OCI-LY7 (cell line): Measurements from ENCODE around the gene URGCP. TPM values are rescaled to one million over a fixed set of nuclear protein-coding genes. Genes with fewer than 3 reads are reported as not detected.
"Not testable (repeated sequence)": the region's sequence is repeated elsewhere in the genome, so short reads cannot be mapped to it uniquely, and the experiment has no call there.

Source experiments
- BruUV-seq: library from RNA; stranded (reverse); fragments of 400-500 nt; replicated peaks from 2 replicates; lab custom pipeline; 2021; lab: Mats Ljungman, UMichigan
- CTCF ChIA-PET: fragments of 300-600 bp; sonication (Branson Sonifier 250); formaldehyde crosslinking; loops from one replicate; lab custom pipeline; 2022; ENCODE audit warnings: antibody characterized with exemption; ENCODE audit not compliant: unreplicated experiment; lab: Charles Lee
- POLR2A ChIA-PET: fragments of 300-600 bp; sonication (Branson Sonifier 250); formaldehyde crosslinking; loops from one replicate; lab custom pipeline; 2022; ENCODE audit warnings: antibody characterized with exemption; lab: Charles Lee
- DNase-seq: peaks from one replicate; pipeline ENCODE4 v3.0.0-alpha.2; 2015; ENCODE audit warnings: low spot score
- H2AFZ ChIP-seq: fragments of 200-600 bp; sonication (generic), shearing (Covaris generic); 2 replicates; pipeline ENCODE4 v1.6.1; 2014; ENCODE audit warnings: mild to moderate bottlenecking, antibody characterized with exemption, low read length, moderate library complexity
- H3K27ac ChIP-seq: fragments of 200-600 bp; sonication (generic); 2 replicates; pipeline ENCODE4 v1.5.1; 2014; ENCODE audit warnings: mixed run types, low read depth, mild to moderate bottlenecking, moderate library complexity, low read length, inconsistent platforms; ENCODE audit not compliant: poor library complexity, severe bottlenecking
- H3K36me3 ChIP-seq: fragments of 200-600 bp; sonication (generic); 2 replicates; pipeline ENCODE4 v1.6.1; 2014; ENCODE audit warnings: mild to moderate bottlenecking, antibody characterized with exemption, low read length, moderate library complexity, mixed read lengths; ENCODE audit not compliant: insufficient read depth
- H3K4me1 ChIP-seq: fragments of 200-600 bp; sonication (generic); 2 replicates; pipeline ENCODE4 v1.5.1; 2014; ENCODE audit warnings: mild to moderate bottlenecking, low read length; ENCODE audit not compliant: insufficient read depth, poor library complexity, severe bottlenecking
- H3K4me2 ChIP-seq: fragments of 200-600 bp; sonication (generic); 2 replicates; pipeline ENCODE4 v1.6.1; 2014; ENCODE audit warnings: mild to moderate bottlenecking, low read length
- H3K4me3 ChIP-seq: fragments of 200-600 bp; sonication (generic); 2 replicates; pipeline ENCODE4 v1.5.1; 2014; ENCODE audit warnings: mild to moderate bottlenecking, low read depth, low read length; ENCODE audit not compliant: poor library complexity, severe bottlenecking
- H3K79me2 ChIP-seq: fragments of 200-600 bp; sonication (generic); 2 replicates; pipeline ENCODE4 v1.6.1; 2016; ENCODE audit warnings: low read depth, mild to moderate bottlenecking, low read length, moderate library complexity, mixed read lengths; ENCODE audit not compliant: insufficient read depth
- H3K9me2 ChIP-seq: fragments of 200-600 bp; sonication (generic); 2 replicates; pipeline ENCODE4 v1.6.1; 2016; ENCODE audit warnings: mild to moderate bottlenecking, low read length, mixed read lengths; ENCODE audit not compliant: insufficient read depth
- H3K9me3 ChIP-seq: fragments of 200-600 bp; sonication (generic); 2 replicates; pipeline ENCODE4 v1.6.1; 2014; ENCODE audit warnings: mild to moderate bottlenecking, mixed run types, low read length, mixed read lengths
- H4K20me1 ChIP-seq: fragments of 200-600 bp; sonication (generic); 2 replicates; pipeline ENCODE4 v1.6.1; 2014; ENCODE audit warnings: mild to moderate bottlenecking, antibody characterized with exemption, low read length, moderate library complexity, mixed read lengths; ENCODE audit not compliant: insufficient read depth
- EZH2phosphoT487 ChIP-seq: fragments of 200-600 bp; sonication (generic); IDR thresholded peaks from 2 replicates; pipeline ENCODE4 v1.6.1; 2018; ENCODE audit warnings: low read depth, borderline replicate concordance, mild to moderate bottlenecking, mixed run types, antibody characterized with exemption, low read length, moderate library complexity, mixed read lengths
- intact Hi-C: fragments of 100-400 bp; cut with micrococcal nuclease; formaldehyde crosslinking; loops from one replicate; pipeline ENCODE4 v1.10.0; 2022; ENCODE audit not compliant: unreplicated experiment
- small RNA-seq: library from RNA; depleted of rRNA; stranded (forward); fragments of <200 nt; gene quantifications from one replicate; pipeline ENCODE3, GENCODE V24; 2014
- total RNA-seq, 2 experiments: library from RNA; depleted of rRNA in 1 of 2; stranded (reverse); fragments of >200 nt in 1 of 2; shearing (Covaris generic) in 1 of 2; gene quantifications; 2 replicates each; pipeline ENCODE4 v1.2.3, GENCODE V29; 2014 to 2022
- TF ChIP-seq, protein P1 (sequence below): fragments of 200-600 bp; sonication (generic); conservative IDR thresholded peaks from 2 replicates; pipeline ENCODE4 v1.5.1; 2014; ENCODE audit warnings: mild to moderate bottlenecking, antibody characterized with exemption, low read length, moderate library complexity, mixed read lengths

Gene URGCP
- total RNA-seq, 2 experiments from 2014 or later = 4.7 to 6.8 TPM

DNA sequence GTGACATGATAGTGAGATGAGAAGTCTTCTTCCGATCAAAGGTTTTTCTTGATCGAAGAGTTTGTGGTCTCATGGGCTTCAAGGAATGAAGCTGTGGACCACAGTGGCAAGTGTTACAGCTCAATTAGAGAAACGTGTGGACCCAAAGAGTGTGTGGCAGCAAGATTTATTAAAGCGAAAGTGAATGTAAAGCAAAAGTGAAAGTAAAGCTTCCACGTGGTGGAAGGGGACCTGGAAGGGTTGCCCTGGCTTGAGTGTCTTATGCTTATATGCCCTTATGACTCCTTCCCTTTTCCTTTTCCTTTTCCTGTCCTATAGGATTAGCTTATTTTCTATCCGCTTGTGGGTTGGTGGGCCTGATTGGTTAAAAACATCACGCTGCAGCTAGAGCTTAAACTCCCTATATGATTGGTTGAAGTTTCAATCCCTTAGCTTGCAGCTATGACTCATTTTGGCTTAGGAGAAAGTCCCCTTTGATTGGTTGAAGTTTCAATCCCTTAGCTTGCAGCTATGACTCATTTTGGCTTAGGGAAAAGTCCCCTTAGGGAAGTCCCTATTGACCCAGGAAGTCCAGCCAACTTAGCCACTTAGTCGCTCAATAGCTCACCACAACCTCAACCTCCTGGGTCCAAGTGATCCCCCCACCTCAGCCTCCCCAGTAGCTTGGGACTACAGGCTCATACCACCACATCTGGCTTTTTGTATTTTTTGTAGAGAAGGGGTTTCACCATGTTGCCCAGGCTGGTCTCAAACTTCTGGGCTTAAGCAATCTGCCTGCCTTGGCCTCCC, 71.7 kb downstream of the URGCP start:
- Histone ChIP-seq H3K4me2 (peak overlapping the region; percentile 75), H3K9me3 (peaks cover 11% of the 10 kb centered on the region; the same call in 1 of the 2 replicates), H2AFZ (peak overlapping the region; percentile 97), H3K4me3 (peak overlapping the region; percentile 54), H3K79me2 (no peaks in the 10 kb centered on the region), H3K9me2 (no peaks in the 10 kb centered on the region), H4K20me1 (no peaks in the 10 kb centered on the region), H3K27ac (no peak overlapping the region), H3K36me3 (no peaks in the 10 kb centered on the region), H3K4me1 (peaks cover 10% of the 10 kb centered on the region)
- TF ChIP-seq EZH2phosphoT487 = no peak
- TF ChIP-seq, protein P1, sequence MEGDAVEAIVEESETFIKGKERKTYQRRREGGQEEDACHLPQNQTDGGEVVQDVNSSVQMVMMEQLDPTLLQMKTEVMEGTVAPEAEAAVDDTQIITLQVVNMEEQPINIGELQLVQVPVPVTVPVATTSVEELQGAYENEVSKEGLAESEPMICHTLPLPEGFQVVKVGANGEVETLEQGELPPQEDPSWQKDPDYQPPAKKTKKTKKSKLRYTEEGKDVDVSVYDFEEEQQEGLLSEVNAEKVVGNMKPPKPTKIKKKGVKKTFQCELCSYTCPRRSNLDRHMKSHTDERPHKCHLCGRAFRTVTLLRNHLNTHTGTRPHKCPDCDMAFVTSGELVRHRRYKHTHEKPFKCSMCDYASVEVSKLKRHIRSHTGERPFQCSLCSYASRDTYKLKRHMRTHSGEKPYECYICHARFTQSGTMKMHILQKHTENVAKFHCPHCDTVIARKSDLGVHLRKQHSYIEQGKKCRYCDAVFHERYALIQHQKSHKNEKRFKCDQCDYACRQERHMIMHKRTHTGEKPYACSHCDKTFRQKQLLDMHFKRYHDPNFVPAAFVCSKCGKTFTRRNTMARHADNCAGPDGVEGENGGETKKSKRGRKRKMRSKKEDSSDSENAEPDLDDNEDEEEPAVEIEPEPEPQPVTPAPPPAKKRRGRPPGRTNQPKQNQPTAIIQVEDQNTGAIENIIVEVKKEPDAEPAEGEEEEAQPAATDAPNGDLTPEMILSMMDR = no peak
- ChIA-PET CTCF (interaction anchor here (0.6 to 1.3 kb wide), 3 partner anchors 252 to 534 kb away, joined by 3 to 5 read pairs (median 3); partner anchors contain the start of gene STK17A), POLR2A (interaction anchor here (0.6 to 1.1 kb wide), 3 partner anchors 204 to 884 kb away, joined by 3 read pairs; partner anchors contain the start of gene STK17A)
- no TSS peak for BruUV-seq
- DNase-seq = peak; percentile 53
- intact Hi-C loops = loop anchor here (5.0 to 10.0 kb wide), 2 partner anchors 107 to 380 kb away; partner anchors contain the start of gene COA1

DNA sequence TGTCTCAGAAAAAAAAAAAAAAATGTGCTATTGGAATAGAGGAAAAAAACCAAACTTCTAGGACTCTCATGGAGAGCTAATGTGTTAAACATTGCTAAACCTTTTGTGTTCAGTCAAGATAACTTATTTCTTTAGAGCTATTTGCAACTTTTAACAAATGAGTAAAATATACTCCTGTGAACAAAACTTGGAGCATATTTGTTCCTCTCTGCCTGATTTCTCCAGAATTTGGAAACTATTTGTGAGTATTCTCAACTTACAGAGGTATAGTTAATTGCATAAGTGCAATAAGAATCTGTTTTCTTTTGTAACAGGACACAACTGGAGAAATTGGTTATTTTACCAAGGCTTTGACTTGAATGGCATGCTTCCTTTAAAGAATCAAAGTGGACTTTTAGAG, 75.5 kb downstream of the URGCP start:
- CTCF ChIA-PET = not testable (repeated sequence)
- intact Hi-C loops = loop anchor here (10.0 kb wide), 1 partner anchor 376 kb away; no protein-coding TSS in a partner anchor

More for the DNA sequence above, 75.5 kb downstream of the URGCP start:
- not testable (repeated sequence) for BruUV-seq, H3K79me2 ChIP-seq, H2AFZ ChIP-seq, H3K4me1 ChIP-seq, H3K4me2 ChIP-seq, H3K9me2 ChIP-seq, H4K20me1 ChIP-seq, H3K36me3 ChIP-seq, H3K4me3 ChIP-seq, H3K27ac ChIP-seq
- POLR2A ChIA-PET = interaction anchor here (0.6 to 1.4 kb wide), 4 partner anchors 19 to 877 kb away, joined by 3 to 4 read pairs (median 4); no protein-coding TSS in a partner anchor
- peaks cover 11% of the 10 kb centered on the region; the same call in 1 of the 2 replicates for H3K9me3 ChIP-seq
- DNase-seq = peak; percentile 6

Small RNA genes lying within 50 kb of the gene (small RNA-seq; reads per million reads assigned to genes)
- not detected for gene MRPS24

Other genes with a start within 250 kb of the URGCP start
- 96.0 and 96.9 TPM in 2 replicates for gene COA1, start 177.1 kb downstream of the URGCP start, total RNA-seq (2014; rRNA removed; shearing (Covaris generic))
- gene COA1, start 177.1 kb downstream of the URGCP start, total RNA-seq (2022) = 63.9 and 77.5 TPM in 2 replicates
- not detected in 2 replicates for gene BLVRA, start 147.9 kb downstream of the URGCP start, total RNA-seq (2014; rRNA removed; shearing (Covaris generic))
- gene BLVRA, start 147.9 kb downstream of the URGCP start, total RNA-seq (2022) = 0.70 and 0.91 TPM in 2 replicates
- gene MRPS24, start 37.1 kb downstream of the URGCP start, total RNA-seq (2014; rRNA removed; shearing (Covaris generic)) = 60.6 and 65.1 TPM in 2 replicates
- 83.4 and 89.7 TPM in 2 replicates for gene MRPS24, start 37.1 kb downstream of the URGCP start, total RNA-seq (2022)
- gene UBE2D4, start 19.8 kb upstream of the URGCP start, total RNA-seq (2014; rRNA removed; shearing (Covaris generic)) = 2.8 and 13.9 TPM in 2 replicates
- 3.8 and 5.5 TPM in 2 replicates for gene UBE2D4, start 19.8 kb upstream of the URGCP start, total RNA-seq (2022)
- gene SPDYE1, start 91.3 kb upstream of the URGCP start, total RNA-seq (2014; rRNA removed; shearing (Covaris generic)) = not detected in 2 replicates
- not detected in 2 replicates for gene SPDYE1, start 91.3 kb upstream of the URGCP start, total RNA-seq (2022)
- gene DBNL, start 138.1 kb upstream of the URGCP start, total RNA-seq (2014; rRNA removed; shearing (Covaris generic)) = 124 and 133 TPM in 2 replicates
- 121 and 137 TPM in 2 replicates for gene DBNL, start 138.1 kb upstream of the URGCP start, total RNA-seq (2022)
- gene PGAM2, start 159.0 kb upstream of the URGCP start, total RNA-seq (2014; rRNA removed; shearing (Covaris generic)) = 0.69 TPM in 1 of 2 replicates, not detected in the other
- 0.80 and 1.1 TPM in 2 replicates for gene PGAM2, start 159.0 kb upstream of the URGCP start, total RNA-seq (2022)
- gene POLM, start 175.9 kb upstream of the URGCP start, total RNA-seq (2014; rRNA removed; shearing (Covaris generic)) = 83.8 and 90.0 TPM in 2 replicates
- gene POLM, start 175.9 kb upstream of the URGCP start, total RNA-seq (2022) = 87.9 and 99.3 TPM in 2 replicates
- 62.9 and 64.2 TPM in 2 replicates for gene AEBP1, start 197.7 kb upstream of the URGCP start, total RNA-seq (2014; rRNA removed; shearing (Covaris generic))
- 35.0 and 42.2 TPM in 2 replicates for gene AEBP1, start 197.7 kb upstream of the URGCP start, total RNA-seq (2022)
- gene POLD2, start 217.0 kb upstream of the URGCP start, total RNA-seq (2014; rRNA removed; shearing (Covaris generic)) = 205 and 230 TPM in 2 replicates
- gene POLD2, start 217.0 kb upstream of the URGCP start, total RNA-seq (2022) = 261 and 271 TPM in 2 replicates
- gene MYL7, start 234.7 kb upstream of the URGCP start, total RNA-seq (2014; rRNA removed; shearing (Covaris generic)) = not detected in 2 replicates
- not detected in 2 replicates for gene MYL7, start 234.7 kb upstream of the URGCP start, total RNA-seq (2022)